Measurements from ENCODE around the gene STAB2.

- TF ChIP-seq CTCF (conservative IDR thresholded peaks at IDR 0.05; ENCODE audit: low read length), result no peak
- TF ChIP-seq EZH2phosphoT487 (IDR thresholded peaks at IDR 0.05; ENCODE audit: borderline replicate concordance, low read depth, low read length), result no peak
Measured at GRCh38 chr12:103566398-103566797, 20.7 kb upstream of the STAB2 start.
